ENCODE data around the gene DUS2.
"Not testable (repeated sequence)": the region's sequence is repeated elsewhere in the genome, so short reads cannot be mapped to it uniquely, and the experiment has no call there.

Gene DUS2

DNA sequence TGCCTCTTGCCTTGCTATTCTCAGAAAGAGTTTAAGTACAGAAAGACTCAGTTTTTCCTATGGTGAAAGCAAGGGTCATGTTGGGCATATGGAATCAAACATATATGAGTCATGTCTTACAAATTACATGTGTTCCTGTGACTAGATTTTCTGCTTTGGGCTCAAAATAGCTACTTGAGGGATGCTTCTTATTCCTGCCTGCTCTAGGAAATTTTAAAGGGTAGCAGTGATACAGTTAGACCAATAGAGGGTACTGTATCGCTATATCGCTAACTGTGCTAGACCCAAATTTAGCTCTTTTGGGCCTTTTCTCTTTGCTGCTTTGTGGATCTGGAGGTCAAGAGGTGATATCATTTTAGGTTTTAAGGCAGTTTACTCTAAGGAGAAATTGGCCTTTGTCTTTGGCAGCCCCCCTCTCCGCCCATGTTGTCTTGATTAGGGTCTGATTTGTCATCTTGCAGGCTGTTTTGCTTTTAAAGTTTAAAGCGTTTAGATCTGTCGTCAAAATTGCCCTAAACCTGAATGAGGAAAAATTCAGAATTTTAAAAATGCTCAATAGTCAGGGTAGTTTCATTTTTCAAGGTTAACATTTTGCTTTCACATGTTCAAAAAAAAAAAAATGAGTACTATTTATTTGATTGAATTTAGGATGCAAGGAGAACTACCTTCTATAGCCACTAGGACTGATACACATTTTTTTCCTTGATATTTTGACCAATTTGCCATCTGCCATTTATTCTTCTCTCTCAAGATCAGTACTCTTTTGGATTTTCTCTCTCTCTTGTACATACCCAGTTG, 70.9 kb downstream of the DUS2 start:
- DNase-seq: no peak

DNA sequence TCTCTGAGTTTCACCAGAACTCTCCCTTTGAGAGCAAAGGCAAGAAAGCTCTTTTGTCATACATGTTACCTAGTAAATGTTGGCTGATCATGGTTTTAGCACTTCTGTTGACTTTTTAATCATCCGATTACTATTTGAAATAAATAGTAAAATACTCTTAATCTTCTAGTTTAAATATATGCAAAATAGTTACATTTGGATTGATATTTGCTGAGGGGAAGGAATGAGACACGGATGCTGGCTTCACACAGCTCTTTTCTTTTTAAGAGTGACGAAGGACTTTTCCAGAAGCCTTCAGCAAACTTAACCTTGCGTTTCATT, 71.5 kb downstream of the DUS2 start:
- no peak for DNase-seq

DNA sequence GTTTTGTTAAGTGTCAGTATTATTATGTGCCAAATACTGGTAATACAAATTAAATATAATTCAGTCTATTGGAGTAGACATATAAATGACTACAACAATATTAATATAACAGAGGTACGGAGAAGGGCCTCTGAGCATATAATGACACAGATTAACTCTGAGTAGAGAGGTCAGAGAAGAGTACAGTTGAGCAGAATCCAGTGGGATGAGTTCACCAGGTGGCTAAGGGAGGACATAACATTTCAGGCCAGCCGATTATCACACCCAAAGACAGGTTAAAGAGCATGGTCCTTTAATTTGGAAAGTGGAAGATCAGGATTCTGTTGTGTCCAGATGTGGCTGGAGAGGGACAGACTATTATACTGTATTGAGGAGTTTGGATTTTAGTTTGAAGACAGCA, 73.4 kb downstream of the DUS2 start:
- DNase-seq: no peak

GRCh38 chr16:68097088-68097487, 74.0 kb downstream of the DUS2 start:
- no peak for DNase-seq

DNA sequence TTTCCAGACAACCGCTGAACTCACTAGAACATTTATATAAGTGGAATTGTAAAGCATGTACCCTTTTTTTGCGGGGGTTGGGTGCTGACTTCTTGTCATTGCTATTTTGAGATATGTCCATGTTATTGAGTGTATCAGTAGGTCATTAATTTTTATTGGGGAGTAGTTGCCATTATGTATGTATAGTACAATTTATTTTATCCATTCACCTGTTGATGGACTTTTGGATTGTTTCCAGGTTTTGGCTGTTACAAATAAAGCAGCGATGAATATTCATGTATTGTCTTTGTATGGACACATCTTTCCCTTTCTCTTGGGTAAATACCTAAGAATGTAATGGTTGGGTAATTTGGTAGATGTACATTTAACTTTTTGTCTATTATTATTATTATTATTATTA, 74.8 kb downstream of the DUS2 start:
- DNase-seq: no peak

GRCh38 chr16:68100488-68100887, 77.4 kb downstream of the DUS2 start:
- no peak for DNase-seq

- no peak for DNase-seq
Observed at GRCh38 chr16:68105611-68106010, 82.5 kb downstream of the DUS2 start.

- not testable (repeated sequence) for DNase-seq
Observed at GRCh38 chr16:68107230-68107928, 84.3 kb downstream of the DUS2 start.

DNA sequence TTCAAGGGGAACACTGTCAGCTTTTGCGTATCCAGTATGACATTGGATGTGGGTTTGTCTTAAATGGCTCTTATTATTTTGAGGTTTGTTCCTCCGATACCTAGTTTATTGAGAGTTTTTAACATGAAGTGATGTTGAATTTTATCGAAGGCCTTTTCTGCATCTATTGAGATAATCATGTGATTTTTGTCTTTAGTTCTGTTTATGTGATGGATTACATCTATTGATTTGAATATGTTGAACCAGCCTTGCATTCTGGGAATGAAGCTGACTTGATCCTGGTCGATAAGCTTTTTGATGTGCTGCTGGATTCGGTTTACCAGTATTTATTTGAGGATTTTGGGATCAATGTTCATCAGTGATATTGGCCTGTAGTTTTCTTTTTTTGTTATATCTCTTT, 86.1 kb downstream of the DUS2 start:
- not testable (repeated sequence) for DNase-seq

GRCh38 chr16:68110611-68111010, 87.5 kb downstream of the DUS2 start:
- DNase-seq: not testable (repeated sequence)

GRCh38 chr16:68111379-68111778, 88.3 kb downstream of the DUS2 start:
- DNase-seq: no peak

- DNase-seq: no peak
Observed at GRCh38 chr16:68113059-68113761, 90.1 kb downstream of the DUS2 start.

DNA sequence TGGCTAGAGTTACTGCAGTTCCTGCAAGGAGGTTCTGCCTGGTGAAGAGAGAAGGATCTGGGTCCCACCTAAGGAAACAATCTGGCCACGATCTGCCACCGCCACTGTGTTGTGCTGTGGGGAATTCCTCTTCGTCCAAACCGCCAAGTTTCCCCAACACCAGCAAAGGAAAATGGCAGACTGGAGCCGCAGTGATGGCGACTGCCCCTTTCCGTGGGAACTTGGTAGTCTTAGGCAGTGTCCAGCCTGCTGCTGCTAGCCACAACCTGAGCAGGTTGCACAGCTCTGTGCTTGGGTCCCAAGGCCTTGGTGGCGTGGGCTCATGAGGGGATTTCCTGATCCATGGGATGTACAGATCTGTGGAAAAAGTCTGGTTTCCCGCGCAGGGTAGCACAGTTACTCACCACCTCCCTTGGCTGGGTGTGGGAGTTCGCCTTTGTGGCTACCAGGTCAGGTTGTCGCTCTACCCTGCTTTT, 90.7 kb downstream of the DUS2 start:
- no peak for DNase-seq

- DNase-seq: not testable (repeated sequence)
Observed at GRCh38 chr16:68114939-68115338, 91.9 kb downstream of the DUS2 start.

- DNase-seq: no peak
Observed at GRCh38 chr16:68115851-68116250, 92.8 kb downstream of the DUS2 start.

GRCh38 chr16:68116256-68116867, 93.3 kb downstream of the DUS2 start:
- DNase-seq: no peak

GRCh38 chr16:68117884-68118283, 94.8 kb downstream of the DUS2 start:
- DNase-seq: no peak

DNA sequence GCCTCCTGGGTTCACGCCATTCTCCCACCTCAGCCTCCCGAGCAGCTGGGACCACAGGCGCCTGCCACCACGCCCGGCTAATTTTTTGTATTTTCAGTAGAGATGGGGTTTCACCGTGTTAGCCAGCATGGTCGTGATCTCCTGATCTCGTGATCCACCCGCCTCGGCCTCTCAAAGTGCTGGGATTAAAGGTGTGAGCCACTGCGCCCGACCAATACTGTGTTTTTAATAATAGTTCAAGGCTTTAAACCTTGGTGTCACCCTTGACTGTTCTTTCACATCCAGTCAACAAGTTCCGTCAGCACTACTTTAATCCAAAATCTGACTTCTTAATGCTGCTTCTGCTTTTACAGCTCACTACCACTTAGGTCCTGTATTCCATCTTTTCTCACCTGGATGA, 95.9 kb downstream of the DUS2 start:
- not testable (repeated sequence) for DNase-seq

GRCh38 chr16:68120496-68120895, 97.4 kb downstream of the DUS2 start:
- DNase-seq: not testable (repeated sequence)

GRCh38 chr16:68126395-68126794, 103.3 kb downstream of the DUS2 start:
- no peak for DNase-seq

GRCh38 chr16:68128577-68129305, 105.7 kb downstream of the DUS2 start:
- DNase-seq: no peak

All from islet precursor cell (in vitro differentiated cells).